ENCODE measurements around the gene SLC26A11.

The SLC26A11 gene

GRCh38 chr17:80223838-80224497 is 3.7 kb downstream of the SLC26A11 start:
- DNase-seq (ENCODE audit: low read depth in 1 of 2, low spot score in 1 of 2): no peak
- H3K27me3 ChIP-seq (ENCODE audit: insufficient read depth, poor library complexity, severe bottlenecking): peaks cover 16% of the 10 kb centered on the region
- TF ChIP-seq GABPA (IDR thresholded peaks at IDR 0.05; ENCODE audit: low read depth) (no peak), POLR2AphosphoS5 (IDR thresholded peaks at IDR 0.05; ENCODE audit: low read depth) (no peak), REST (IDR thresholded peaks at IDR 0.05; ENCODE audit: insufficient replicate concordance, low read depth) (no peak), SPI1 (IDR thresholded peaks at IDR 0.05; ENCODE audit: borderline replicate concordance, low read depth) (no peak)
- TF ChIP-seq, protein P1, sequence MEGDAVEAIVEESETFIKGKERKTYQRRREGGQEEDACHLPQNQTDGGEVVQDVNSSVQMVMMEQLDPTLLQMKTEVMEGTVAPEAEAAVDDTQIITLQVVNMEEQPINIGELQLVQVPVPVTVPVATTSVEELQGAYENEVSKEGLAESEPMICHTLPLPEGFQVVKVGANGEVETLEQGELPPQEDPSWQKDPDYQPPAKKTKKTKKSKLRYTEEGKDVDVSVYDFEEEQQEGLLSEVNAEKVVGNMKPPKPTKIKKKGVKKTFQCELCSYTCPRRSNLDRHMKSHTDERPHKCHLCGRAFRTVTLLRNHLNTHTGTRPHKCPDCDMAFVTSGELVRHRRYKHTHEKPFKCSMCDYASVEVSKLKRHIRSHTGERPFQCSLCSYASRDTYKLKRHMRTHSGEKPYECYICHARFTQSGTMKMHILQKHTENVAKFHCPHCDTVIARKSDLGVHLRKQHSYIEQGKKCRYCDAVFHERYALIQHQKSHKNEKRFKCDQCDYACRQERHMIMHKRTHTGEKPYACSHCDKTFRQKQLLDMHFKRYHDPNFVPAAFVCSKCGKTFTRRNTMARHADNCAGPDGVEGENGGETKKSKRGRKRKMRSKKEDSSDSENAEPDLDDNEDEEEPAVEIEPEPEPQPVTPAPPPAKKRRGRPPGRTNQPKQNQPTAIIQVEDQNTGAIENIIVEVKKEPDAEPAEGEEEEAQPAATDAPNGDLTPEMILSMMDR (IDR thresholded peaks at IDR 0.05; ENCODE audit: insufficient read depth, low read length): no peak
- no peak overlapping the region for H3K27ac ChIP-seq (replicated peaks)
- no peak overlapping the region for H3K4me3 ChIP-seq (replicated peaks; ENCODE audit: insufficient read depth, low read length)

DNA sequence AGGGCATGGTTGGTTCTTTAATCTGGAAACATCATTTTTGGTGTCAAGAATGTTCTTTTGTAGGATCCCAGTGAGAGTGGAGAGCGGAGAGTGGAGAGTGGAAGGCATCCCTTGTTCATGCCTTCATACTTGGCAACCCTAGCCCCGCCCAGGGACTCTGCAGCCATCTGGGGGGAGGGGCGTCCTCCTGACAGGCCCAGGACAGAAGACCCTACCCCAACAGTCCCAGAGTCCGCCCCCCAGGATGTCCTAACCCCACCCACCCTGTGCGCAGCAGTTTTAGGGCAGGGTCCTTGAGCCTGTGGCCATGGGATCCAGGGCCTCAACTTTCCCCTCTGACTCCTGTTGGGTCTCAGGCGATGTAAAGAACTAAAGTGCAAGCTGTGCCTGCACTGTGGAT is 4.5 kb downstream of the SLC26A11 start:
- TF ChIP-seq, protein P1 (IDR thresholded peaks at IDR 0.05; ENCODE audit: insufficient read depth, low read length): no peak
- no peak for TF ChIP-seq GABPA (IDR thresholded peaks at IDR 0.05; ENCODE audit: low read depth)
- no peak for TF ChIP-seq REST (IDR thresholded peaks at IDR 0.05; ENCODE audit: insufficient replicate concordance, low read depth)
- TF ChIP-seq SPI1 (IDR thresholded peaks at IDR 0.05; ENCODE audit: borderline replicate concordance, low read depth): no peak
- TF ChIP-seq POLR2AphosphoS5 (IDR thresholded peaks at IDR 0.05; ENCODE audit: low read depth): no peak
- H3K27ac ChIP-seq (replicated peaks): no peak overlapping the region
- DNase-seq (ENCODE audit: low read depth in 1 of 2, low spot score in 1 of 2): no peak
- H3K27me3 ChIP-seq (ENCODE audit: insufficient read depth, poor library complexity, severe bottlenecking): peaks cover 16% of the 10 kb centered on the region
- H3K4me3 ChIP-seq (replicated peaks; ENCODE audit: insufficient read depth, low read length): no peak overlapping the region

DNA sequence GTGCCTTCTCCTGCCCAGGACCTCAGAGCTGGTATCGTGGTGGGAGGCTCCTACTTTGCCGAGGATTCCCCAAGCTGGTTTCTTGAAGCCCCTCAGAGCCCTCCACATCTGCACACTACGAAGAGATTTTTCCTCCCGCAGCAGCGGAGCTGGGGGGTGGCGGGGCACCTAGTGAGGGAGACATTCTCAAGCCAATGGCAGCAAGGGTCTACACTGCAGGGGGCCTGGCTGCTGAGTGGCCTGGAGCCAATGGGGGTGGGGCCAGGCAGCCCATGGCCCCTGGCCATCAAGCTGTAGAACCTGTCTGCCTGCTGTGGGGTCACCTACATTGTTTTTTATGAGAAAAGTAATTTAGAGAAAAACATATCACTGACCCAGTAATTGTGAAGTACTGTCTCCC is 5.0 kb downstream of the SLC26A11 start:
- peaks cover 16% of the 10 kb centered on the region for H3K27me3 ChIP-seq (ENCODE audit: insufficient read depth, poor library complexity, severe bottlenecking)
- H3K4me3 ChIP-seq (replicated peaks; ENCODE audit: insufficient read depth, low read length): no peak overlapping the region
- H3K27ac ChIP-seq (replicated peaks): no peak overlapping the region
- no peak for DNase-seq (ENCODE audit: low read depth in 1 of 2, low spot score in 1 of 2)
- TF ChIP-seq POLR2AphosphoS5 (IDR thresholded peaks at IDR 0.05; ENCODE audit: low read depth) (no peak), REST (IDR thresholded peaks at IDR 0.05; ENCODE audit: insufficient replicate concordance, low read depth) (no peak), SPI1 (IDR thresholded peaks at IDR 0.05; ENCODE audit: borderline replicate concordance, low read depth) (no peak), GABPA (IDR thresholded peaks at IDR 0.05; ENCODE audit: low read depth) (no peak)
- TF ChIP-seq, protein P1 (IDR thresholded peaks at IDR 0.05; ENCODE audit: insufficient read depth, low read length): no peak
